ENCODE data around the gene CCM2.

CCM2 gene

GRCh38 chr7:45067582-45067981, 67.6 kb downstream of the CCM2 start:
- no peak for DNase-seq (ENCODE audit: low spot score)

- no peak for DNase-seq (ENCODE audit: low spot score)
Measured at GRCh38 chr7:45068236-45069023, 68.4 kb downstream of the CCM2 start.

DNA sequence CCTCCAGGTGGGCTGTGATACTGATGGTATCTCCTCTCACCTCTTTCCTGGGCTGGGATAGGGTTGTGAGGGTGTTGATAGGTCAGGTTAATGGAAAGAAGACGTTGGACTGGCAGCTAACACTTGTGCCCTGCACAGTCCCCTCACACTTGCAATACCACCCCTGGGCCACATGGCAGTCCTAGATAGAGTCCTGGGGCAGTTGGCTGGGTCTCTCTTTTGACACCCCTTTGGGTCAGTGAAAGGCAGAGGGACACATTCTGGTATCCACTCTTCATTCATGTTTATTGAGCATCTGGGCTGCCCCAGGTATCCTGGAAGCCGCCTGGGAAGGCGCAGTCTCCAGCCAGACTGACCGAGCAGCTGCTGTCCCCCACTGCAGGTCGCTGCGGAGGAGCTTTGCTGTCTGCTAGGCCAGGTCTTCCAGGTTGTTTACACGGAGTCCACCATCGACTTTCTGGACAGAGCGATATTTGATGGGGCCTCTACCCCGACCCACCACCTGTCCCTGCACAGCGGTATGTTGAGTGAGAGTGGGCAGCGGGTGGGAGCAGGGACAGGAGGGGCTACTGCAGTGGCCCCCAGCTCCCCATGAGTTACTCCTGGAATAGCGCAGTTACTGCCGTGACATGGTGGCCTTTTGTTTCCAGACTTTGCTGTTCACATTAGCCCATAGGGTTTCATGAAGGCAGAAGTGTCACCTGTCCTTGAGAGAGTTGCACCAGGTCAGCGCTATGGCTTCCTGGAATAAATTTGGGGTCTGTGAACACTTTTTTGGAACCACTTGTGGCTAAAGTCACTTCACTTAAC, 69.6 kb downstream of the CCM2 start:
- DNase-seq (ENCODE audit: low spot score) = no peak

DNA sequence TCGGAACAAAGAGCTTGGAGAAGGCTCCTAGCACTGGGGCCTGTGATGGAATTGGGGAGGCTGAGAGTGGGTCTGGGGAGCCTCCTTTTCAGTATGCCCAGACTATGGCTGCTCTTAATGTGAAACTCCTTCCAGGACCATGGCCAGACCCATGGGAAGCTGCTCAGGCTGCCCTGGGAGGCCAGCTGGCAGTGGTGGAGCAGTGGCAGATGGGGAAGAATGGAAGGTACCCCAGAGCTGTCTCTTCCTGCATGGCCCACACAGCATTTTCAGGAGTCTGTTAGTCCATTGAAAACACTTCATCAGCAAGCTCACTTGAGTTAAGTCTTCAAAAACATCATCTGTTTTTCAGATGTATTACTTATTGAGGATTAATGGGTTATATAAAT, 70.2 kb downstream of the CCM2 start:
- DNase-seq (ENCODE audit: low spot score) = no peak

- no peak for DNase-seq (ENCODE audit: low spot score)
Measured at GRCh38 chr7:45071528-45071927, 71.5 kb downstream of the CCM2 start.

DNA sequence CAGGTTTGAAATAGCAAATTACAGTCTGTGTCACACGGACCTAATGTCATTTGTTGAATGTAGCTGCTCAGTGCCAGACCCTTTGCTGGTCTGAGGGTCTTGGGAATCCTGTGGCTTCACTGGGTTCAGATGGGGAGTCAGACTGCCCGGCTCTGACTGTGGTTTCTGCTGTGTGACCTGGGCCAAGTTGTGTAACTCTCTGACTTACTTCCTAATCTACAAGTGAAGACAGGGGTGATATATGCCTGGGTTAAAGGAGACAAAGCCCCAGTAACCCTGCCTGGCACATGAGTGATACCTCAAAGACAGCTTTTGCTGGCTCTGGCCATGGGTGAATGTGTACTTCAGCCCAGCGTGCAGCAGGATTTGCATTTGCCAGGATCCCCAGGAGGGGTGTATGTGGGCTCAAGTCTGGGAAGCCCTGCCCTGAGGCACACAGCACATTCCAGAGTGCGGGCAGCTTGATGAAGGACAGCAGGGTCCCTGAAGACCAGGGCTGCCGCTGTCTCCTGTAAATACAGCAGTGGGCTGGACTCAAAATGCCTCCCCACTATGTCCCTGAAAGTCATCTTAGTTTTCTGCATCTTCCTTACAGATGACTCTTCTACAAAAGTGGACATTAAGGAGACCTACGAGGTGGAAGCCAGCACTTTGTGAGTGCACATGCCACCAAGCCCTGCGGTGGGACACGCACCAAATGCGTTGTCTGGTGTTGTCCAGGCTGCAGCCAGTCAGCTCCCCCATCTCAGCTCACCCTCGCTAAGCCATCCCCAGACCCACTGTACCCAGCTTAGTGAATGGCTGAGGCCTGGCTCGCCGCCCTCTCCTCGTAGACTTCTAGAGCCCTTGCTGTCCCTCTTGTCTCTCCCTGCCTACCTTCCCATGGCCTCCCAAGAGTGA, 72.4 kb downstream of the CCM2 start:
- DNase-seq (ENCODE audit: low spot score) = no peak

DNA sequence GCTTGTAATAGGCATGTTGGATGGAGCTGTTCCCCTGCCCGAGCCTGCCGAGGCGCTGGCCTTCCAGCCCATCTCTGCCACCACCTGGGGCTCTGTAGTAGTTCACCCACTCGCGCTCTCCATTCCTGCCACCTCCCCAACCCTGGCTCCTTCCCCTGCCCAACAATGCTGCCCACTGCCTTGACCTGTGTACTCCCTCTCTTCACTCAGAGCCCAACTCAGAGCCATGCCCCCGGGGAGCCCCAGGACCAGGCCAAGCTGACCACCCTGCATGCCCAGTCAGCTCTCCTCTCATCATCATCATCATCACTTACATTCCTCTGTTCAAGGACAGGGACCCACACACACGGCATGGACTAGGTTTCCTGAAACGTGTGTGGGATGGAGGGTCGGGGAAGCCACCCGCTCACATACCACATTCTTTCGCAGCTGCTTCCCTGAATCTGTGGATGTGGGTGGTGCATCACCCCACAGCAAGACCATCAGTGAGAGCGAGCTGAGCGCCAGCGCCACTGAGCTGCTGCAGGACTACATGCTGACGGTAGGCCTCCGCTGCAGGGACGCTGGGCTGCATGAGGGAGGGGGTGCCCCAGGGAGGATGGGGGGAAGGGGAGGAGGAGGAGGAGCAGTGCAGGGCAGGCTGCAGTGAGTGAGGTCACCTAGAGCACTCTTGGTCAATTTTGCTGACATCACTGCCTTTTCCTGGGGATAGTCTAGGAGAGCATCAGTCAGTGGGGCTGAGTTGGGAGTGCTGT, 73.2 kb downstream of the CCM2 start:
- DNase-seq (ENCODE audit: low spot score) = no peak

- DNase-seq (ENCODE audit: low spot score) = no peak
Measured at GRCh38 chr7:45073786-45074527, 74.0 kb downstream of the CCM2 start.

- no peak for DNase-seq (ENCODE audit: low spot score)
Measured at GRCh38 chr7:45074528-45075354, 74.7 kb downstream of the CCM2 start.

DNA sequence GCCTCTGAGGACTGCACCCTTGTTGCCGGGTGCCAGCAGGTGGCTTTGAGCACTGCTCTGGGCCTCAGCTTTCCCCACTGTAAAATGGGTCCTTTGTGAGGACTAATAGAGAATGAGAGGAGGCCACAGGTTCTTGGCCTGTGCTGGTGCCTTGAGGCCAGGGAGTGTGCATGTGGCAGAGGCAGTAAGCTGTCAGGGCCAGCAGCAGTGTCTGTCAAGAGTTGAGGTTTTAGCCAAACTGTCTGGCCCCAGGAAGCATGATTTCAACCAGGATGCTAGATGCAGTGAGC, 75.3 kb downstream of the CCM2 start:
- DNase-seq (ENCODE audit: low spot score) = no peak

DNA sequence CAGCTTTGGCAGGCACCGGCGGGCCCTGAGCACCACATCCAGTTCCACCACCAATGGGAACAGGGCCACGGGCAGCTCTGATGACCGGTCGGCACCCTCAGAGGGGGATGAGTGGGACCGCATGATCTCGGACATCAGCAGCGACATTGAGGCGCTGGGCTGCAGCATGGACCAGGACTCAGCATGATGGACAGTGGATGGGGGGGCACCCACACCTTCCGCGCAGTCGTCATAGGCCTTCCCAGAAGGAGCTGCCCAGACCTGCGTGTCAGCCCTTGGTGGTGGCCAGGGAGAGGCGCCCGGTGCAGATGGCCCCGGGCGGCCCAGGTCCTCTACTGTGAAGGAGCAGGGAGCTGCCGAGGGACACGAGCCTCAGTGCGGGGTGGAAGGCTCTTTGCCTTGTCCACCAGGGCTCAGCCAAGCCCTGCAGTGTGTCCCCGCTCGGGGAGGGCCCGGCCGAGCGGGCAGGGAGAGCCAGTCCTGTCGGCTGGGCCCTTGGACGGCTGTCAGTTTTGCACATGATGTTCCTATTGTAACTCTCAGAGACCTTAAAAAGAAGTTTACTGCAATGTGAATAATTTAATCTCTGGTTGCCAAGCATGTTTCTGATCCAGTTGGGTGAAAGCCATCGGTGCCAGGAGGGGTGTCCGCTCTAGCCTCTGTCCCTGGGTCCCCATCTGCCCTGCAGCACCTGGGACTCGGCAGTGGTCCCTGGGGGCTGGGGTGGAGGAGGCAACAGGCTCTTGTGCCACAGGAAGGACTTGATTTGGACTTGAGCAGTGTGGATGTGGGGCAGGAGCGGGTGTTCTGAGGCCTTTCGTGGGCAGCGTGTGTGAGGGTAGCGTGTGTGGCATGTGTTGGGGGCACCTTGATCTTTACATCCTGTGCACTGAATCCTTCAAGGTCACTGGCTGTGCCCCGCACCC, 76.1 kb downstream of the CCM2 start:
- no peak for DNase-seq (ENCODE audit: low spot score)

DNA sequence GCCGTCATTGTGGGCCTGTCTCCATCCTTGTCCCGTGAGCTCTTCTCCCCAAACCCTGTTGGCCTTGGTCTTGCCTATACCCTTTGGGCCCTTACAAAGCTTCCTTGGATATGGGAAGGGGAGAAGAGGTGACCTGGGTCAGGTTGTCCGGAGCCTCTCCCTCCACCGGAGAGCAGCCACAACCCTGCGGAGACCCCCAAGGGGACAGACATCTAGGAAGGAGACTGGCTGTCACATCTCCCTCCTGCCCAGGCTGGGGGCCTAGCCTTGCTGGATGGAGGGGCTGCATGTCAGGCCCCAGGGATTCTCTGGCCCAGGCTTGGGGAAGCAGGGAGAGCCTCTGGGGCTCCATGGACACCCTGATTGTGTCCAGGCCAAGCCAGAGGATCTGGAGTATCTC, 76.9 kb downstream of the CCM2 start:
- DNase-seq (ENCODE audit: low spot score) = no peak

GRCh38 chr7:45077579-45077978, 77.6 kb downstream of the CCM2 start:
- no peak for DNase-seq (ENCODE audit: low spot score)

GRCh38 chr7:45078125-45078681, 78.2 kb downstream of the CCM2 start:
- DNase-seq (ENCODE audit: low spot score) = no peak

- DNase-seq (ENCODE audit: low spot score) = no peak
Measured at GRCh38 chr7:45080265-45080957, 80.4 kb downstream of the CCM2 start.

DNA sequence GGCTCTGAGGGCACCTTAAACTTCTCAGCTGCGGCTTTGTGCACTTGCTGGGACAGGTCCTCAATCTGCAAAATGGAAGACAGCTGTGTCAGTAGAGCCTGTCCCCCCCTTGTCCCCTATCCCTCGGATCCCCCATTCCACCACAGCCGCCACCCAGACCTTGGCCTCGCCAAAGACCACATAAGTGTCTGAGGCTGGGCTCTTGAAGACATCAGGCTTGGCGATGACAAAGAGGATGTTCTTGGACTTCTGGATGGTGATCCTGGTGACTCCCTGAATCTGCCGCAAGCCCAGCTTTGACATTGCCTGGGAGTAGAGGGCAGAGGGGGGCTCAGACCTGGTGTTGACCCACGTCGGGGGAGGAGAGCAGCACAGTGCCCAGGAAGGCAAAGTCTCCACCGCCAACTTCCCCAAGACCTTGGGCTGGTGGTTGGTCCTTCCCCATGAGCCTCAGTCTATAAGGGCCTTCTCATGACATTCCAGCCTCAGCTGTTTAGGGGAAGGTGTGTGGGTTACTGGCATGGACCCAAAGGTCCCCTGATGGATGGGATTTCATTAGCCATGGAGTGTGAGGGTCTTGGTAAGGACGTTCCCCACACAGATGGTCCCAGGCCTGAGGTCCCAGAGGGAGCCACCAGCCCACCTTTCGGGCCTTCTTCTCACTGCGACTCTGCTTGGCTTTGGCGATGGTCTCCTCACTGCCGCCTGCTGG, 81.1 kb downstream of the CCM2 start:
- DNase-seq (ENCODE audit: low spot score) = no peak

GRCh38 chr7:45081670-45081974, 81.6 kb downstream of the CCM2 start:
- no peak for DNase-seq (ENCODE audit: low spot score)
